ENCODE data around the gene LRRC59.

DNA sequence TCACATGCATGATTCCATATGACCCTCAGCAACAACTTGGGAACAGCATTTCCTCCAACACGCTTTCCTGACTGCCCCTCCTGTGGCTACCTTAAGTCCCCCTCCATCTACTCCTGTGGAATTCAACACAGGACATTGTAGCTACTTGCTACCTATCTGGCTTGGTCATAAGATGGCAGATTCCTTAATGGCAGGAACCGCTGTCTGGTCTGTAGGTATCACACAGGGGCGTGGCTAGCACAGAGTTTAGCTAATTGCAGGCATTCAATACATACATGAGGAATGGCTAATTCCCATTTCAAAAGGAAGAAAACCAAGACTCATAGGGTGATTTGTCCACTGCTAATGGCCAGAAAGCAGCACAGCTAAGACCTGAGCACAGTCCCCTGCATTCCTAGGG, 8.6 kb downstream of the LRRC59 start:
- TF ChIP-seq PPARA (CRISPR knock-in tag; IDR thresholded peaks at IDR 0.05; ENCODE audit: borderline replicate concordance) (no peak), CSDC2 (CRISPR knock-in tag; IDR thresholded peaks at IDR 0.05) (no peak), ZFP3 (CRISPR knock-in tag; IDR thresholded peaks at IDR 0.05) (no peak), TOX (CRISPR knock-in tag; IDR thresholded peaks at IDR 0.05; ENCODE audit: borderline replicate concordance) (no peak), ZNF565 (CRISPR knock-in tag; conservative IDR thresholded peaks at IDR 0.05; ENCODE audit: low read depth) (no peak), ESRRG (CRISPR knock-in tag; IDR thresholded peaks at IDR 0.05) (no peak), ZC3H10 (CRISPR knock-in tag; IDR thresholded peaks at IDR 0.05) (no peak), POU6F1 (CRISPR knock-in tag; IDR thresholded peaks at IDR 0.05; ENCODE audit: borderline replicate concordance, low read depth) (no peak), ZFP30 (CRISPR knock-in tag; IDR thresholded peaks at IDR 0.05) (no peak), ZNF8 (CRISPR knock-in tag; IDR thresholded peaks at IDR 0.05) (no peak), RARB (CRISPR knock-in tag; IDR thresholded peaks at IDR 0.05) (no peak)
- TF ChIP-seq, protein P1, sequence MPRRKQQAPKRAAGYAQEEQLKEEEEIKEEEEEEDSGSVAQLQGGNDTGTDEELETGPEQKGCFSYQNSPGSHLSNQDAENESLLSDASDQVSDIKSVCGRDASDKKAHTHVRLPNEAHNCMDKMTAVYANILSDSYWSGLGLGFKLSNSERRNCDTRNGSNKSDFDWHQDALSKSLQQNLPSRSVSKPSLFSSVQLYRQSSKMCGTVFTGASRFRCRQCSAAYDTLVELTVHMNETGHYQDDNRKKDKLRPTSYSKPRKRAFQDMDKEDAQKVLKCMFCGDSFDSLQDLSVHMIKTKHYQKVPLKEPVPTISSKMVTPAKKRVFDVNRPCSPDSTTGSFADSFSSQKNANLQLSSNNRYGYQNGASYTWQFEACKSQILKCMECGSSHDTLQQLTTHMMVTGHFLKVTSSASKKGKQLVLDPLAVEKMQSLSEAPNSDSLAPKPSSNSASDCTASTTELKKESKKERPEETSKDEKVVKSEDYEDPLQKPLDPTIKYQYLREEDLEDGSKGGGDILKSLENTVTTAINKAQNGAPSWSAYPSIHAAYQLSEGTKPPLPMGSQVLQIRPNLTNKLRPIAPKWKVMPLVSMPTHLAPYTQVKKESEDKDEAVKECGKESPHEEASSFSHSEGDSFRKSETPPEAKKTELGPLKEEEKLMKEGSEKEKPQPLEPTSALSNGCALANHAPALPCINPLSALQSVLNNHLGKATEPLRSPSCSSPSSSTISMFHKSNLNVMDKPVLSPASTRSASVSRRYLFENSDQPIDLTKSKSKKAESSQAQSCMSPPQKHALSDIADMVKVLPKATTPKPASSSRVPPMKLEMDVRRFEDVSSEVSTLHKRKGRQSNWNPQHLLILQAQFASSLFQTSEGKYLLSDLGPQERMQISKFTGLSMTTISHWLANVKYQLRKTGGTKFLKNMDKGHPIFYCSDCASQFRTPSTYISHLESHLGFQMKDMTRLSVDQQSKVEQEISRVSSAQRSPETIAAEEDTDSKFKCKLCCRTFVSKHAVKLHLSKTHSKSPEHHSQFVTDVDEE (CRISPR knock-in tag; IDR thresholded peaks at IDR 0.05) = no peak
